ENCODE data around the gene KLHDC3.

DNA sequence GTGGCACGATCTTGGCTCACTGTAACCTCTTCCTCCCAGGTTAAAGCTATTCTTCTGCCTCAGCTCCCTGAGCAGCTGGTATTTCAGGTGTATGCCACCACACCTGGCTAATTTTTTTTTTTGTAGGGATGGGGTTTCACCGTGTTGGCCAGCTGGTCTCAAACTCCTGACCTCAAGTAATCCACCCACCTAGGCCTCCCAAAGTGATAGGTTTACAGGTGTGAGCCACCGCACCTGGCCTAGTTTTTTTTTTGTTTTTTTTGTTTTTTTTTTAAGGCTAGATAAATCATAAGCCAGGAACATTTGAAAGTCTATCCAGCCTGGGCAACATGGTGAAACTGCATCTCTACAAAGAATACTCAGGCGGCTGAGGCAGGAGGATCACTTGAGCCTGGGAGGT lies 18.3 kb downstream of the KLHDC3 start:
- TF ChIP-seq, protein P1, sequence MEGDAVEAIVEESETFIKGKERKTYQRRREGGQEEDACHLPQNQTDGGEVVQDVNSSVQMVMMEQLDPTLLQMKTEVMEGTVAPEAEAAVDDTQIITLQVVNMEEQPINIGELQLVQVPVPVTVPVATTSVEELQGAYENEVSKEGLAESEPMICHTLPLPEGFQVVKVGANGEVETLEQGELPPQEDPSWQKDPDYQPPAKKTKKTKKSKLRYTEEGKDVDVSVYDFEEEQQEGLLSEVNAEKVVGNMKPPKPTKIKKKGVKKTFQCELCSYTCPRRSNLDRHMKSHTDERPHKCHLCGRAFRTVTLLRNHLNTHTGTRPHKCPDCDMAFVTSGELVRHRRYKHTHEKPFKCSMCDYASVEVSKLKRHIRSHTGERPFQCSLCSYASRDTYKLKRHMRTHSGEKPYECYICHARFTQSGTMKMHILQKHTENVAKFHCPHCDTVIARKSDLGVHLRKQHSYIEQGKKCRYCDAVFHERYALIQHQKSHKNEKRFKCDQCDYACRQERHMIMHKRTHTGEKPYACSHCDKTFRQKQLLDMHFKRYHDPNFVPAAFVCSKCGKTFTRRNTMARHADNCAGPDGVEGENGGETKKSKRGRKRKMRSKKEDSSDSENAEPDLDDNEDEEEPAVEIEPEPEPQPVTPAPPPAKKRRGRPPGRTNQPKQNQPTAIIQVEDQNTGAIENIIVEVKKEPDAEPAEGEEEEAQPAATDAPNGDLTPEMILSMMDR (IDR thresholded peaks at IDR 0.05) = no peak
- no peak for TF ChIP-seq POLR2A (IDR thresholded peaks at IDR 0.05)
